Measurements from ENCODE around the gene RAB39A. TPM values are rescaled to one million over a fixed set of nuclear protein-coding genes. Genes with fewer than 3 reads are reported as not detected.
"Not testable (repeated sequence)": the region's sequence is repeated elsewhere in the genome, so short reads cannot be mapped to it uniquely, and the experiment has no call there.

The RAB39A gene
- total and polyA plus RNA-seq, 9 of the 15 experiments (the other 6 are each of a cell fraction or from before 2014, with no cell fraction given): not detected

DNA sequence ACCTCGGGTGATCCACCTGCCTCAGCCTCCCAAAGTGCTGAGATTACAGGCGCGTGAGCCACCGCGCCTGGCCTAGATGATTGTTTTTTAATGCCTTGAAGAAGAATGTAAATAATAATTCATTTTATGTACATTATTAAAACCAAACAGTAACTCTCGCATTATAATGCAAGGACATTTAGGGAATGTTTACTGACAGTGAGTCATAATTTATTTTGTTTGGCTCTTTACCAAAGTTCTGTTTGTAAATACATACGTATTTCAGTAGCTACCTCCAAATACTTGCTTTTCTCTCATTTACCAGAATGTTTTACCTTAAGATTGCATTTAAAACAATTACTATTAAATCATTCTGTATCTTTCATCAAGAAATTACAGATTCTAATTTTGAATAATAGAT, 3.0 kb downstream of the RAB39A start (continued):
- TF ChIP-seq, protein P1, sequence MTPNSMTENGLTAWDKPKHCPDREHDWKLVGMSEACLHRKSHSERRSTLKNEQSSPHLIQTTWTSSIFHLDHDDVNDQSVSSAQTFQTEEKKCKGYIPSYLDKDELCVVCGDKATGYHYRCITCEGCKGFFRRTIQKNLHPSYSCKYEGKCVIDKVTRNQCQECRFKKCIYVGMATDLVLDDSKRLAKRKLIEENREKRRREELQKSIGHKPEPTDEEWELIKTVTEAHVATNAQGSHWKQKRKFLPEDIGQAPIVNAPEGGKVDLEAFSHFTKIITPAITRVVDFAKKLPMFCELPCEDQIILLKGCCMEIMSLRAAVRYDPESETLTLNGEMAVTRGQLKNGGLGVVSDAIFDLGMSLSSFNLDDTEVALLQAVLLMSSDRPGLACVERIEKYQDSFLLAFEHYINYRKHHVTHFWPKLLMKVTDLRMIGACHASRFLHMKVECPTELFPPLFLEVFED (CRISPR knock-in tag; conservative IDR thresholded peaks at IDR 0.05): no peak
- TF ChIP-seq, protein P2, sequence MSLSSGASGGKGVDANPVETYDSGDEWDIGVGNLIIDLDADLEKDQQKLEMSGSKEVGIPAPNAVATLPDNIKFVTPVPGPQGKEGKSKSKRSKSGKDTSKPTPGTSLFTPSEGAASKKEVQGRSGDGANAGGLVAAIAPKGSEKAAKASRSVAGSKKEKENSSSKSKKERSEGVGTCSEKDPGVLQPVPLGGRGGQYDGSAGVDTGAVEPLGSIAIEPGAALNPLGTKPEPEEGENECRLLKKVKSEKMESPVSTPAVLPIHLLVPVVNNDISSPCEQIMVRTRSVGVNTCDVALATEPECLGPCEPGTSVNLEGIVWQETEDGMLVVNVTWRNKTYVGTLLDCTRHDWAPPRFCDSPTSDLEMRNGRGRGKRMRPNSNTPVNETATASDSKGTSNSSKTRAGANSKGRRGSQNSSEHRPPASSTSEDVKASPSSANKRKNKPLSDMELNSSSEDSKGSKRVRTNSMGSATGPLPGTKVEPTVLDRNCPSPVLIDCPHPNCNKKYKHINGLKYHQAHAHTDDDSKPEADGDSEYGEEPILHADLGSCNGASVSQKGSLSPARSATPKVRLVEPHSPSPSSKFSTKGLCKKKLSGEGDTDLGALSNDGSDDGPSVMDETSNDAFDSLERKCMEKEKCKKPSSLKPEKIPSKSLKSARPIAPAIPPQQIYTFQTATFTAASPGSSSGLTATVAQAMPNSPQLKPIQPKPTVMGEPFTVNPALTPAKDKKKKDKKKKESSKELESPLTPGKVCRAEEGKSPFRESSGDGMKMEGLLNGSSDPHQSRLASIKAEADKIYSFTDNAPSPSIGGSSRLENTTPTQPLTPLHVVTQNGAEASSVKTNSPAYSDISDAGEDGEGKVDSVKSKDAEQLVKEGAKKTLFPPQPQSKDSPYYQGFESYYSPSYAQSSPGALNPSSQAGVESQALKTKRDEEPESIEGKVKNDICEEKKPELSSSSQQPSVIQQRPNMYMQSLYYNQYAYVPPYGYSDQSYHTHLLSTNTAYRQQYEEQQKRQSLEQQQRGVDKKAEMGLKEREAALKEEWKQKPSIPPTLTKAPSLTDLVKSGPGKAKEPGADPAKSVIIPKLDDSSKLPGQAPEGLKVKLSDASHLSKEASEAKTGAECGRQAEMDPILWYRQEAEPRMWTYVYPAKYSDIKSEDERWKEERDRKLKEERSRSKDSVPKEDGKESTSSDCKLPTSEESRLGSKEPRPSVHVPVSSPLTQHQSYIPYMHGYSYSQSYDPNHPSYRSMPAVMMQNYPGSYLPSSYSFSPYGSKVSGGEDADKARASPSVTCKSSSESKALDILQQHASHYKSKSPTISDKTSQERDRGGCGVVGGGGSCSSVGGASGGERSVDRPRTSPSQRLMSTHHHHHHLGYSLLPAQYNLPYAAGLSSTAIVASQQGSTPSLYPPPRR (CRISPR knock-in tag; IDR thresholded peaks at IDR 0.05; ENCODE audit: borderline replicate concordance): no peak
- TF ChIP-seq ZNF696 (CRISPR knock-in tag; conservative IDR thresholded peaks at IDR 0.05) (no peak), ZKSCAN1 (IDR thresholded peaks at IDR 0.05; ENCODE audit: low read depth, low read length) (no peak)

DNA sequence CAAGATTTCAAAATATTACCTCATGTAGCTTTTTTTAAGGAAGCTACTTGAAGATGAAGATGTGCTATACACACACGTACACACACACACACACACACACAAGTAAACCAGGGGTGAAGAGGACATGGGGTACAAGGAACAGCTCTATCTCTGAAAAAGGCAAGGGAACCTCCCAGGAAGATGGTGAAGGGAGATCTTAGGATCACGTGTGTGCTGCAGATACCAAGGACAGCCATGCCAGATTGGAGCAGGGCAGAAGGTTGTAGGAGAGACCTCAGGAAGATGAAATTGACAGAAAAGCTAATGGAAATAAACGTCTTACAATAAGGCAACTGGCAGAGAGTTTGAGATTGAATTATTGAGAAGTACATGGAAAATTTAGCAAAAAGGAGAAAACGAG, 19.7 kb downstream of the RAB39A start:
- intact Hi-C loops (cut with micrococcal nuclease) (no loop called here), in situ Hi-C loops (cut with MboI) (no loop called here)
- Histone ChIP-seq H3K4me2 (ENCODE audit: insufficient read depth, low read length) (no peak overlapping the region), H3K79me2 (ENCODE audit: control insufficient read depth, insufficient read depth, low read length) (no peaks in the 10 kb centered on the region), H4K20me1 (replicated peaks; ENCODE audit: control insufficient read depth, insufficient read depth, low read length) (no peaks in the 10 kb centered on the region), H3K36me3 (ENCODE audit: control insufficient read depth, insufficient read depth, low read length) (no peaks in the 10 kb centered on the region), H3K9me1 (ENCODE audit: control insufficient read depth, insufficient read depth, low read length) (no peaks in the 10 kb centered on the region), H3K9me3 (replicated peaks; ENCODE audit: control insufficient read depth, insufficient read depth, low read depth, low read length) (no peaks in the 10 kb centered on the region), H3K4me3 (no peak overlapping the region), H2AFZ (ENCODE audit: low read depth, low read length) (no peak overlapping the region), H3K27me3 (ENCODE audit: control insufficient read depth in 2 of 2, insufficient read depth in 2 of 2, low read length in 2 of 2) (peaks cover 16 to 31% of the 10 kb centered on the region in 2 experiments), H3K9ac (ENCODE audit: insufficient read depth in 1 of 2, low read depth in 2 of 2, low read length in 2 of 2) (no peak overlapping the region), H3K4me1 (replicated peaks in 1 of 2; ENCODE audit: control insufficient read depth in 2 of 2, insufficient read depth in 2 of 2, low read length in 2 of 2) (no peaks in the 10 kb centered on the region; a peak in 2 of 5 replicates), H3K27ac (ENCODE audit: extremely low read depth, low read depth, low read length) (no peak overlapping the region)
- DNase-seq (ENCODE audit: extremely low read depth in 1 of 4, low spot score in 3 of 4): no peak
- ChIA-PET POLR2A (no interaction called here), CTCF (ENCODE audit: low intra/inter-chr PET ratio) (no interaction called here)
- no peak for ATAC-seq
- TF ChIP-seq, protein P3, sequence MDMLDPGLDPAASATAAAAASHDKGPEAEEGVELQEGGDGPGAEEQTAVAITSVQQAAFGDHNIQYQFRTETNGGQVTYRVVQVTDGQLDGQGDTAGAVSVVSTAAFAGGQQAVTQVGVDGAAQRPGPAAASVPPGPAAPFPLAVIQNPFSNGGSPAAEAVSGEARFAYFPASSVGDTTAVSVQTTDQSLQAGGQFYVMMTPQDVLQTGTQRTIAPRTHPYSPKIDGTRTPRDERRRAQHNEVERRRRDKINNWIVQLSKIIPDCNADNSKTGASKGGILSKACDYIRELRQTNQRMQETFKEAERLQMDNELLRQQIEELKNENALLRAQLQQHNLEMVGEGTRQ (CRISPR knock-in tag; IDR thresholded peaks at IDR 0.05): 0 out of 2 replicates have a peak, but pooled peaks have one; percentile 13
- no peak for TF ChIP-seq SREBF1 (IDR thresholded peaks at IDR 0.05; ENCODE audit: borderline replicate concordance, low read depth, low read length)
- no TSS peak for BruUV-seq (replicated peaks)
- 3% methylated on average over 4 of the region's 4 CpGs for WGBS (ENCODE audit: insufficient coverage, low coverage, missing lambda C conversion rate)
- FAIRE-seq: no peak

DNA sequence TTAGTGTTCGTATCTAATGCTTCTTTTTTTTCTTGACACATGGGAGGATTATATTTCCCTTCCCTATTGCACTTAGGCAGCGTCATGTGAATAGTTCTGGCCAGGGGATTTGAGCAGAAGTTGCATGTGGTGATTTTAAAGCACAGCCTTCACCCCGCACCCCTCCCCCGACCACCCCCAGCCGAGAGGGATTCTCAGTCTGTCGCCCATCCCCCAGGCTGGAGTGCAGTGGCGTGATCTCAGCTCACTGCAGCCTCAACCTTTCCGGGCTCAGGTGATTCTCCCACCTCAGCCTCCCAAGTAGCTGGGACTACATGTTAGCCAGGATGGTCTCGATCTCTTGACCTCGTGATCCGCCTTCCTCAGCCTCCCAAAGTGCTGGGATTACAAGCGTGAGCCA, 20.1 kb downstream of the RAB39A start:
- ATAC-seq; H3K9ac ChIP-seq (ENCODE audit: insufficient read depth in 1 of 2, low read depth in 2 of 2, low read length in 2 of 2); H3K4me2 ChIP-seq (ENCODE audit: insufficient read depth, low read length); POLR2A ChIA-PET; BruUV-seq (replicated peaks); intact Hi-C loops (cut with micrococcal nuclease); H3K9me1 ChIP-seq (ENCODE audit: control insufficient read depth, insufficient read depth, low read length); H3K36me3 ChIP-seq (ENCODE audit: control insufficient read depth, insufficient read depth, low read length); CTCF ChIA-PET (ENCODE audit: low intra/inter-chr PET ratio); FAIRE-seq; DNase-seq (ENCODE audit: extremely low read depth in 1 of 4, low spot score in 3 of 4); H3K4me1 ChIP-seq (replicated peaks in 1 of 2; ENCODE audit: control insufficient read depth in 2 of 2, insufficient read depth in 2 of 2, low read length in 2 of 2); H3K4me3 ChIP-seq; H2AFZ ChIP-seq (ENCODE audit: low read depth, low read length); H4K20me1 ChIP-seq (replicated peaks; ENCODE audit: control insufficient read depth, insufficient read depth, low read length); H3K27ac ChIP-seq (ENCODE audit: extremely low read depth, low read depth, low read length); in situ Hi-C loops (cut with MboI); H3K79me2 ChIP-seq (ENCODE audit: control insufficient read depth, insufficient read depth, low read length); H3K9me3 ChIP-seq (replicated peaks; ENCODE audit: control insufficient read depth, insufficient read depth, low read depth, low read length): not testable (repeated sequence)
- peaks cover 16 to 30% of the 10 kb centered on the region in 2 experiments for H3K27me3 ChIP-seq (ENCODE audit: control insufficient read depth in 2 of 2, insufficient read depth in 2 of 2, low read length in 2 of 2)
- WGBS (ENCODE audit: insufficient coverage, low coverage, missing lambda C conversion rate): 10% methylated on average over 11 of the region's 12 CpGs
